GM19240 (cell line): ENCODE results near the gene PROS1.

ENCODE experiments used
- DNase-seq: peaks from one replicate; pipeline ENCODE4 v3.0.0; 2011; ENCODE audit warnings: low spot score; ENCODE audit not compliant: insufficient read length

Gene PROS1

GRCh38 chr3:93973131-93974126 is at the start of gene PROS1:
PROS1 (minus strand) TSS chr3:93973896; CDS start chr3:93973749, 147 bp downstream.
- DNase-seq, result no peak

GRCh38 chr3:94020293-94020692 is 46.6 kb upstream of the PROS1 start:
- no peak for DNase-seq

DNA sequence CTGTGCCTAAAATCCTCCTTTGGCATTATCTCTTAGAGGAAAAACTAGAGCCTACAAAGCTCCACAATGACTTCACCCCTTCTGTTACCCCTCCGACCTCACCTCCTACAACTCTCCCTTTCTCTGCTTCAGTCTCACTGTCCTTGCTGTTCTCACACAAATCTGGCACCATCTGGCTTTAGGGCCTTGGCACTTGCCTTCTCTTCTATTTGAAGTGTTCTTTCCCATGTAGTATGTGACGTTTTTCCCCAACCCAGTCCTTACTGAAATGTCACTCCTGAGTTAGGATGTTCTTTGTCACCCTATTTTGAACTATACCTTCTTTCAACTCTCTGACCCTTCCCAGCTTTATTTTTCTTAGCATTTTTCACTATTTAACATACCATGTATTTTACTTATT is 46.0 kb upstream of the PROS1 start:
- no peak for DNase-seq

DNA sequence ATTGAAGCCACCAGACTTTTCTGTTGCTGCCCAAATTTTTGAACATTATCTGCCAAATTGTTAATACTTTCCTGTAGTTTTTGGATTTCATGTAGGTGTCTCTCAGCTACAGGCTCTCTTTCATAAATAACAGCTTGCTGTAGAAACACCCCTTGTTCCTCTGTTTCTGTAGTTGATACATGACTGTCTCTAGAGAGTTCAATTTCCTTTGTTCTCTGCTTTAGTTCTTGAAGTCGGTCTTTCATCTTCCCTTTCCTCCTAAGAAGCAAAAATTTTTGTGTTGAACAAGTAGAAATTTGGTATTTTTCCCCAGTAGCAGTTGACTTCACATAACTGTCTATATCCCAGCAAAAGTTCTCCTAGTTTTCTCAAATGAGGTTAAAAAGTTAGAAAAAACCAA is 41.3 kb upstream of the PROS1 start:
- no peak for DNase-seq

DNA sequence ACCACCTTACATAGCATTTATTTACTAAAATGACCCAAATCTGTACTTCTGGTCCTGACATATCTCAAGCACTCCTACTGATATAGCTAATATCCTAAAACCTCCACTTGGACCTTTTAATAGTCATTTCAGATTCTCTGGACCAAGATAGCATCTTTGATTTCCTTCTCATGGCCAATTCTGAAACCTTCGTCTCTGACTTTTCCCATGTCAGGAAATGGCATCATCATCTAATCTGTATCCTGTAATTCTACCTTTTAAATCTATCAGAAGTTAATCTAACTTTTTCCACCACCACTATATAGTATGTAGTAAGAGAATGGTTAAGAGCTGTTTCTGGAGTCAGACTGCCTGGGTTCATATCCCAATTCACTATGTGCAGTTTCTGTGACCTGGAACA is 38.5 kb upstream of the PROS1 start:
- no peak for DNase-seq

DNA sequence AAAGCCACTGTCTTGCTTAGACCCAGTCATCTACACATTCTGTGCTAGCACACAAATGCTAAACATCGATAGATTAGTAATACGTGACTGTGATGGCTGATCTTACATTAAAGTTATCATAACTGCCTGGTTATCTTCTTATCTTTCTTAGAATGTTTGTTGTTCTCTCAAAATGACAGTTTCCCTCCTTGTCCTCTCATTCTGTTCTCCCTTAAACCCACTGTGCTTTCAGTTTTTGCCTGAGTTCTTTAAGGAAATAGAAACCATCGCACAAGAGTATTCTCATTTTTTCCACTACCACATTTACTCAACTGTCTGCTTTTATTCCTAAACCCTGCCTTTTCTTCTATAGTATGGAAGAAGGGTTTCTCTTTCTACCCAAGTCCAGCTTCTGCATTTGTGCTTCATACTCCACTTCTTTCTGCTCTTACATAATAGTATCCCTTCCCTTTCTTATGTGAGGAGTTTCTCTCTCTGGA is 37.6 kb upstream of the PROS1 start:
- no peak for DNase-seq

DNA sequence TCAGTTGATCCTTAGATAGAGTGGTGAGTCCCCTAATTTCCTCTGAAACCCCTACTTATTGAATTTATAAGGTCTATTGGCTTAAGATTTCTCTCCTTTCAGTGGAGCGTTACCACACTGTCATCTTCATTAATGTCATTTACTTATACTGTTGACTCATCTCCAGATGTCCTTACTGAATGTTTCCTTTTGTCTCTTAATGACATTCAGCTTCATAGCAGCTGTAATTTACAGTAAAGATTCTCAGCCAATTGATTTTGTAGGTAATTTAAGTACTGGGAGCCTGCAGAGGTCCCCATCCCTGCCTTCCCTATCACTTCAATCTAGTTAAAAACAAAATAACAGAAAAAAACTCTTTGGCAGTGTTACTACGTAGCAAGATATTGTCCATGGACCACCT is 35.9 kb upstream of the PROS1 start:
- DNase-seq, result no peak

DNA sequence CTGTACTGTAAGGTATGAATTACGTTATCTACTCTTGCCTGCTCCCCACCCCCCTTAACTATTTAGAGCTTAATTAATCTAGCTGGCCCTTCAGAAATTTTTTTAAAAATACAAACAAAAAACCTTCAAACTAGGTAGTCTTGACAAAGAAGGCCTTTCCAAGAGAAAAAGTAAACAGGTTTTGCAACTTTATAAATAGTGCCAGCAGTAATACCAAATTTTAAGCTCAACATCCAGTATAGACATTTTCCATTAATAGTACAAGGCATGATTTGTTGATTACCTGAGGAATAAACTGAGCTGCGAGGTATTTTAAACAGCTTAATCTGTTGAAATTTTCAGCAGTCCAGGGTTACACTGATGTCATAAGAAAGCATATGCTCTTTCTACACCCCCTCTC is 34.6 kb upstream of the PROS1 start:
- no peak for DNase-seq

DNA sequence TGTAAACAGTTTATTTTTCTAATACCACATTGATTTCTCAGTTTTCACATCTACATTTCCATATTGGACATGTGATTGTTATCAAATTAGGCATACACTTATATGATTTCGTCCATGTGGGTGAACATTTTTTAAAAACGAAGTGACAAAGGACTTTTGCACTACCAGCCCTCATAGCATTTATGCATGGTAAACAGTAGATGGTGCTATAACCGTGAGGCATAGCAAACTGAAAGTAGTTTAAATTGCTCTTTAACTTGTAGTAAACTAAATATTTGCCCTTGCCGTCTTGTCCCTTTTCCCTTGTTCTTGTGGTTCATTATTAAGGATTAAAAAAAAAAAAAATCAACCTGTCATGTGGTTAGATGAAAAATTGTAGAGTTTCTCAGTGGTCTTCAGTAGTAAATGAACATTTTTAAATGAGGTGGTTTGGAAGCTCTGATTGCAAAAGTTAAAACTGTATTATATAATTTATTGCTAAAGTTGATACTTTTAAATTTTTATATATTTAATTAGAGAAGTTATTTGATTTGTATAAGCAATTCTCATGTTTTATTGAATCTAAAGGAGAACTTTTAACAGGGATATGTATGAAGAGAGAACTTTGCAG is 30.7 kb upstream of the PROS1 start:
- no peak for DNase-seq

DNA sequence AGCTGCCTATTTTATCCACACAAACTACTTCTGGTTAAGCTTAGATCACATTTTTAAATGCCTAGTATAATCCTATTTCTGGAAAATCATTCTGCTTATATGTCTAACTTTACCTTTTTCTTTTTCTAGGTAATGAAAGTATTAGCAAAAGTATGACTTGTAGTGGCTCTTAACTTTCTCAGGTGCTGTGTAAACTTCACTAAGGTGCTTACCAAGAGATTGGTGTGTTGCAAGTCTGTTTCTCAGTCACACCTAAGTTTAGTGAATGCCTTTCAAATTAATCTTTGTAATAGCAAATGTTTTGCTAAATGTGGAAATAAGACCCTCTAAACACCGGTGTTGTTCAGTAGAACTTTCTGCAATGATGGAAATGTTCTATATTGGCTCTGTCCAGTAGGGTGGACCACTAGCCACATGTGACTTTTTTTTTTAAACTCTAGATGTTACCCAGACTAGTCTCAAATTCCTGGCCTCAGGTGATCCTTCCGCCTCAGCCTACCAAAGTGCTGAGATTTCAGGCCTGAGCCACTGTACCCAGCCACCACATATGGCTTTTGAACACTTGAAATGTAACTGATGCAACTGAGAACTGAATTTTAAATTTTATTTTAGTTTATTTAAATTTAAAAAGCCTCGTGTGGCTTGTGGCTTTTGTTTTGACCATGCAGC is 28.3 kb upstream of the PROS1 start:
- DNase-seq, result no peak

DNA sequence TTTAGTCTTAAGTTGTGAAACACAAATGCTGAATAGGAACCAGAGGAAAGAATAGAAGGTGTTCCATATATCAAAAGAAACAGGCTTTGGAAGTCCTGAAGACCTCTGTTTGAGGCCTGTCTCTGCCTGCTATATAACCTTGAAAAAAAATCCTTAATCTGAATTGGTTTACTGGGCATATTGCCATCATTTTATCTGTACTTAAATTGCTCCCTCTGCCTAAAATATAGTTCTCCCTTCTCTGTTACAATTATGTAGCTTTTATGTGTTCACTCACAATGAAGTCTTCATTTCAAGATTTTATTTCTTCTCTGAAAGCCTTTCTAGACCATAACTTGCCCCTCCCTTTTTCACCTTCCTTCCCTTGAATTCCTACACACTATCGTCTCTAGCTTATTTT is 27.5 kb upstream of the PROS1 start:
- DNase-seq, result no peak

GRCh38 chr3:93994056-93994455 is 20.4 kb upstream of the PROS1 start:
- DNase-seq, result no peak

DNA sequence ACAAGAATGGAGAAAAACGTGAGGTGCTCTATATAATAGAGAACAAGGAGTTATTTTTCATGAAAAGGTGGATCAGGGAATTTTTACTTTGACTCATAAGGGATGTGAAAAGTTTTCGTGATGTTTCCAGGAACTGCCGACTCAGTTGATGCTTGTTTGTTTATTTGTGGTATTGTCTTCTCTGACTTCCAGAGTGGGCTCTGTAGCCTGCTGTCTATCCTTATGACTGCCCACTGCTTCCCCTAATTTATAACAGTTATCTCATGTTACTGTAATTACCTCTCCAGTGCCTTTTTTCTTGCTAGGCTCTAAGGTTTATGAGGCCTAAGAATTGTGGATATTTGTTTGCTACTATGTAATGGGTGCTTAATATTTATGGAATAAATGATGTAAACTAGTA is 18.5 kb upstream of the PROS1 start:
- DNase-seq, result no peak

DNA sequence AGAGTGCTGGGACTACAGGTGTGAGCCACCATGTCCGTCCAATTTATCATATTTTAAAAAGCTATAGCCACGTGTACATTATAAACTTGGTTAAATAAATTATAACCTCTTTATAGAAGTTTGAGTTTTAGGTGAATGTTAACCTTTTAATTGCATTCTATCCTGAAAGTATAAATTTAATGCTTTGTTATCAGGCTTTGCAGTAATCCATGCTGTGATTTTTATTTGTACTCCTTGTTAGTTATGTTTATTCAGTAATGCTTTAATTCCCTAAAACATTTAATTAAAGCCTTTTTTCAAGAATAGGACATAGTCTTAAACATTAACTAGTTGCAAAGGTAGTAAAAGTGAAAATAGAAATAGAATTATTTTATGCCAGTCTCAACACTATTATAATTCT is 17.9 kb upstream of the PROS1 start:
- DNase-seq, result no peak

- no peak for DNase-seq
These were observed 15.5 kb upstream of the PROS1 start for GRCh38 chr3:93989241-93989640.

DNA sequence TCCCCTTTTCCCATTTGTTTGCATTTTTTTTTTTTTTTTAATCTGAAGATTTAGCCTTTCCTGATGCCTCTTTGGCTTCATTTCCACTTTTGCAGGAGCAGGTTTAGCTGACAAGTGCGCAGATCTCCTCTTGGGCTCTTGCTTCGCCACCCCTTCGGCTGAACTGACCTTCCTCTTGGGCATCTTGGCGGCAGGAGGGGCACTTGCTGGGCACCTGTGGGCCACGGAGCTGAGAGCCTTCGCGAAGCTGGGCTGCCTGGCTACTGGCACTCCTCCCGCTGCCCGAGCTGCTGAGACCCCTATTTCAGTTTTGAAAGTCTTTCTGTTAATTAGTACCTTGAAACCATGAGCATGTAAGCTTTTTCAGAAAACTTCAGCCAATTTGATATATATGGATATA is 15.1 kb upstream of the PROS1 start:
- no peak for DNase-seq

- no peak for DNase-seq
These were observed 14.6 kb upstream of the PROS1 start for GRCh38 chr3:93988283-93988682.

- no peak for DNase-seq
These were observed 10.9 kb upstream of the PROS1 start for GRCh38 chr3:93984618-93985017.

GRCh38 chr3:93983408-93983807 is 9.7 kb upstream of the PROS1 start:
- no peak for DNase-seq

- DNase-seq, result no peak
These were observed 8.0 kb upstream of the PROS1 start for GRCh38 chr3:93981649-93982048.

DNA sequence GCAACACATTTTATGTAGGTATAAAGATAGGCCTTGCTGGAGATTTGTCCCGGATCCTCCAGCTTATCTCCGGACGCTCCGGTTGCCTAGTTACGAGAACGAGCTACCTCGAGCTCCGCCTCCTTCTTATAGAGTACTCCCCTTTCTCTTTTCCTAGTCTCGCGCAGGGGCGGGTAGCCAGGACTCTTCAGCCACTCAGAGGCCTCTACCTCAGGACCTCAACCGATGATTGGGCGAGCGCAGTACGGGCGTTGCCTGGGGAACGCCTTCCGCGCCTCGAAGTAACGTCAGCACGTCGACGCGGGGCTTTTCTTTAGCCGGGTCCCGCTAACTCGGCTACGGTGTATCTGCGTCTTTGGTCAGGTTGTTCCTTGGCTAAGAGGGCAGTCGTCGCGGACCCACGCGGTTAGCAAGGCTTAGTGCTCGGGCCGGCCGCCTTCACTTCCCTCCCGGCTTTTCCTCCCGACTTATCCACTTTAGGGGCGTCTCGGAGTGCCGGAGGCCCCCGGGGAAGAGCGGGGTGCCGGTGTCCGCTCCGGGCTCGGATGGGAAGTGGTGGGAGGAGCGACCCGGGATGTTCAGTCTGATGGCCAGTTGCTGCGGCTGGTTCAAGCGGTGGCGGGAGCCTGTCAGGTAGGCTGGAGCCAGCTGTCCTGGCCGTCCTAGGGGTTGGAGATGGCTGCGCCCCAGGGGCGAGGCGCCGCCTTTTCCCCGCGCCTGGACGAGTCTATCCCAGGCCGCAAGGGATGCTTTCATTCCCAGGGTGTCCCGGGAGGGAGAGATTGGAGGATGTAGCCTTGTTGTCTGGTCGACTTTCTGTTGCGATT is 6.4 kb upstream of the PROS1 start, which contains the start of gene ARL13B:
TSS of gene ARL13B (plus strand) at position 306 of the 827 bp plus-strand sequence. CDS start at position 575, 269 bp downstream.
- DNase-seq, result peak; percentile 88
